IMR-90 (cell line): ENCODE results near the gene CYP4B1. TPM values are rescaled to one million over a fixed set of nuclear protein-coding genes. Genes with fewer than 3 reads are reported as not detected.

ENCODE experiments used
- CEBPB ChIP-seq: IDR thresholded peaks from 2 replicates; pipeline ENCODE4 v1.6.1; 2012; ENCODE audit warnings: low read depth, low read length, improper control_type of control experiment
- MAFK ChIP-seq: IDR thresholded peaks from 2 replicates; pipeline ENCODE4 v1.6.1; 2012; ENCODE audit warnings: low read depth, low read length, improper control_type of control experiment
- RCOR1 ChIP-seq: IDR thresholded peaks from 2 replicates; pipeline ENCODE4 v1.6.1; 2012; ENCODE audit warnings: mild to moderate bottlenecking, low read length, improper control_type of control experiment; ENCODE audit not compliant: insufficient replicate concordance
- polyA plus RNA-seq, 3 experiments: library from polyadenylated mRNA; depleted of rRNA; stranded (reverse); fragments of >200 nt; gene quantifications; 2 replicates each; pipeline ENCODE4 v1.2.3, GENCODE V29; 2012; ENCODE audit warnings: low replicate concordance in 1 of 3
- total RNA-seq: library from RNA; depleted of rRNA; stranded (reverse); fragments of >200 nt; gene quantifications from 2 replicates; pipeline ENCODE4 v1.2.3, GENCODE V29; 2012
- TF ChIP-seq, protein P1 (sequence below): fragments of 150-350 bp; IDR thresholded peaks from 2 replicates; pipeline ENCODE4 v1.6.1; 2017; ENCODE audit warnings: mild to moderate bottlenecking, antibody characterized with exemption, low read length, low read depth

Gene CYP4B1
- total and polyA plus RNA-seq, 2 of the 4 experiments (the other 2 are of a cell fraction): not detected

DNA sequence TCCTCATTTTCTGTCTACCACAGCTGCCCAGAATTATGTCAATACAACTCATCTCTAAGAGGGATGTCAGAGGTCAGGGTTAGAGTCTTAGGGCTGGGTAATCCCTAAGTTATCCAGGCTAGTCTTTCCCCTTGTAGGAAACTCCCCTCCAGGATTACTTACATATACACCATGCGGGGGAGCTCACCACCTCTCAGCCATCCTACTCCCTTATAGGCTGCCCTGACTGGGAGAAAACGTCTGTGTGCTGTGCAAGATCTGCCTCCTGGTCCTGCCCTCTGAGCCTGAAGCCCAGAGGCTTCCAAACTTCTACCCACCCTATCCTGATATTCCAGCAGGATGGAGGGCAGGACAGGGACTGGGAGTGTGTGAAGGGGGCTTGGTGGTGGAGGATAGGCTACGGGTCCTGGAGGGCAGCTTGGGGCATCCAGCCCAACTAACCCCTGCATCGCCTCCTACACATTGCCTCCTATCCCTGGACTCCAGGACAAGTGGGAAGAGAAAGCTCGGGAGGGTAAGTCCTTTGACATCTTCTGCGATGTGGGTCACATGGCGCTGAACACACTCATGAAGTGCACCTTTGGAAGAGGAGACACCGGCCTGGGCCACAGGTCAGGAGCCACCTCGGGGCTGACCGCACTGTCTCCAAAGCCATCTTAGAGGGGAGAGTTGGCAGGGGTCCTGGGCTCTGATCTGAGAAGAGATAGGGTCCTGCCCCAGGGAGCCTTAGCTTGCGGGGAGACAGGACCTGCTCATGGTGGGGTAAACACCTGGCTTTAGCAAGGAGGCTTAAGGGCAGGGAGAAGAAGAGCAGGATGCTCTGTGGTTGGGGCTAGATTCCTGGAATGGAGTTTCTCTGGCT, 14.4 kb downstream of the CYP4B1 start (continued):
- TF ChIP-seq RCOR1: no peak
- TF ChIP-seq, protein P1, sequence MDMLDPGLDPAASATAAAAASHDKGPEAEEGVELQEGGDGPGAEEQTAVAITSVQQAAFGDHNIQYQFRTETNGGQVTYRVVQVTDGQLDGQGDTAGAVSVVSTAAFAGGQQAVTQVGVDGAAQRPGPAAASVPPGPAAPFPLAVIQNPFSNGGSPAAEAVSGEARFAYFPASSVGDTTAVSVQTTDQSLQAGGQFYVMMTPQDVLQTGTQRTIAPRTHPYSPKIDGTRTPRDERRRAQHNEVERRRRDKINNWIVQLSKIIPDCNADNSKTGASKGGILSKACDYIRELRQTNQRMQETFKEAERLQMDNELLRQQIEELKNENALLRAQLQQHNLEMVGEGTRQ: no peak
- TF ChIP-seq CEBPB: no peak
- TF ChIP-seq MAFK: no peak
